GM19240 (cell line): ENCODE data around the gene DNMT3A.

Experiments used
- DNase-seq: peaks from one replicate; pipeline ENCODE4 v3.0.0; 2011; ENCODE audit warnings: low spot score; ENCODE audit not compliant: insufficient read length

Gene DNMT3A

DNA sequence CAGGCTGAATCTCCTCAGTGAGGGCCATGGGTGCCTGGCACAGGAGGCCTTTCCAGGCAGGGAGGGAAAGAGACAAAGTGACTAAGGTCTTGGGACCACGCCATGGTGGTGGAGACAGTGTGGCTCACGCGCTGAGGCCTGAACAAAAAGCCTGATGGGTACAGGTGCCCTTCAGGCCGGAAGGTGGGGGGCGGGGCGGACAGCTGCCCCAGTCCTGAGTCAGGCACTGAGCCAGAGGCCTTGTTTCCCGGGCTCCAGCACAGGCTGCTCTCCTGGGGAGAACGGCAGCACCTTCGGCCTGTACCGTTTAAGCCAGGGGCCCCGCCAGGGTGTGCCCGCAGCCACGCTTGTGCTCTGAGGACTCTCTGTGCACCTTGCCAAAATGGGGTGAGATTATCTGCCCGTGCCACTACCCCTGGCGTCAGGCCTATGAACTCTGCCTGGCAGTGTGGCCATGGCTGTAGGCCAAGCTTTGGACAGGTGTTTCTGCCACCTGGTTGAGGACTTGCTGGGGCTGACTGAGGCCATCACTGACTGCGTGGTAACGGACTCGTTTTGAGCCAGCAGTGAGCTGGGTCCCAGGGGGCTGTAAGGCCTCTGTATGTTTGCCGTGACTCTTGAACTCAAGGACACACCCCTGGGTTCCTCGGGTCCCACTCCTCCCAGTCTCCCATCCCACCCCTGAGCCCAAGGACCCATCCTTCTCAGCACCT, 31.7 kb upstream of the DNMT3A start:
- DNase-seq = no peak

DNA sequence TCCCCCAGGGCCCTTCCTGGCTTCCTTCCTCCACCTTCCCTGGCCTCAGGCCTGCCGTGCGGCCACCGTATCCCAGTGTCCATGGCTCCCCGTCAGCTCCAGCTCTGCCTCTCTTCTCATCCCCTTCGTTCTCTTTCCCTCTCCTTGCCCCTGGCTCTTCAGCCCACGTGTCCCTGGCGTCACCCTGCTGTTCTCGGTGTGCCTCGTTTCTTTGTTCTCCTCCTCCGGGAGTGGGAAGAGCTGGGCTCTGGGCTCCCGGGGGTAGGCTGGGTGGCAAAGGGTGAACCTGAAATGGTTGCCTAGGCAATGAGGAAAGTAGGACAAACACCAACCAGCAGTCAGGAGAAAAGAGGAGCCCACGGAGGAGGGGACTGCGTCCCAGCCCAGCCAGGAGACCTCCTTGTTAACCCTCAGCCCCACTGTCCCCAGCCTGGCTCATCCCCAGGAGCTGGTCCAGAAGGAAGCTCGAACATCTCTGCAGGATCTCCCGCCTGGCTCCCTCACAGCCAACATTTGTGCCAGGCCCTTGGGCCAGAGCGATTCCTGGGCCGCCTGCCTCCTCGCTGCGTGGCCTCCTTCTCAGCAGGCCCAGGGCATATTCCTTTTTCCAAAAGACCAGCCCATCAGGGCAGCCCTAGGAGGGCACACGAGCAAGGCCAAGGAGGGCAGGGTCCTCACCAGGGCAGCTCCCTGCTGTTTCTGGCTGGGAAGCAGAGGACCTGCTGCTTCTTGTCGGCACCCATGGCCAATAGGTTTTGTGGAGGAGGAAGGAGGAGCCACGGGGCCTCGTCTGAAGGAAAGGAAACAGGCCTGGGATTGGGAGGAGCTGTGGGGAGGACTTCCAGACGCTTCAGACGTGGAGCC, 30.9 kb upstream of the DNMT3A start:
- no peak for DNase-seq

DNA sequence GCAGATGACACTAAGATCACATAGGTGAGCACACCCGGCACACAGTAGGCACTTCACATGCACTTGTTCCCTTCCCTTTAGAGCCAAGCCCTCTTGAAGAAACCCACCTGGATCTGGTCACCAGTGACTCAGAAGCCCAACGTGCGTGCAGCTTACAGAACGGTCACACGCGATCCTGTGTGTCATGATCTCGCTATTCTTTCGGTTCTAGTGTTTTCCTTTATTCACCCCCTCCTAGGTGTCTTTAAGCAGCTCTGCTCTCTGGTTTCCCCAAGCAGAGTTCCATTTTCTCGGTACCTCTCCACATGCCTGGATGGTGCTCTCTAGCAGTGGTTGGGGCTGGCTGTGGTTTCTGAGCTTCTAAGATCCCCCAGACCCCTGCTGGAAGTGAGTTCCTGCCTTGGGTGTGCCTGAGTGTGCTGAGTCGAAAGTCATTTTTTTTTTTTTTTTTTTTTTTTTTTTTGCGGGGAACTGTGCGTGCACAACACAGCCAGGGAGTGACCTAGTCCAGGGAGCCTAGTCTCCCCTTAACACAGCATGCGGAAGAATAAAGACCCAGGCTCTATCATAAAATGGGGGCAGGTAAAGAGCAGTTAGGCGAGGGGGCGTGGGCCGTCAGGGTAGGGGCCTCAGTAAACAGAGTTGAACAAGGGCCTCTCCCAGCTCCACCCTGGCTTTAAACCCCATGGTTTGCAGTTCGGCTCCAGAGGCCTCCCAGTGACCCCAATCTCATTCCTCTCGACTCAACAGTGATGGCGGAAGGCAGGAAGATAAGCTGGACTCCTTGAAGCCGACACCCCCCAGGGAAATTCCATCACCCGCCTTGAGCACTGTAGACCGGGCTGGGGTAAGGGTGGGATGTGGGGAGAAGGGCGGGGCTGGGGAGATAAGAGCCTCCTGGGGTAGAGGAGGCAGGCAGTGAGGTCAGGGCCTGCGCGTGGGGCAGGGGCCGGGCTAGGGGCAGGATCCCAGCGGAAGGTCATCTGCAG, 29.8 kb upstream of the DNMT3A start:
- no peak for DNase-seq

DNA sequence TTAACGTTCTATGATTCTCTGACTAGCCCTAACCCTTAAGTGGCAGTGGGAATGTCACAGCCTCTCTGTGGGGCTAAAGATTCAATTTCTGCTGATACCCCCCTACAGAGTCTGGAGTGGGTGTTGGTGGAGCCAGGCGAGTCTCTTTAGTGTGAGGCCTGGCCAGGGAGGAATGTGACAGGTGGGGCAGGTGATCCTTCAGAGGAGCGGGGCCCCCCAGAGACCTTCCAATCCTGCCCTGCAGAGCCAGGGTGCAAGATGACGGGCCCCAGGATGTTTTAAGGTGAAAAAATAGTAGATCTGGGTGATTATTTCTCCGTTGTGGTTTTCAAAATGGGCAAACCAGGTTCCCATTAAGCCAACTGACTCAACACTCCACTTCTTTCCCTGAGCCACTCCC, 28.2 kb upstream of the DNMT3A start:
- no peak for DNase-seq

DNA sequence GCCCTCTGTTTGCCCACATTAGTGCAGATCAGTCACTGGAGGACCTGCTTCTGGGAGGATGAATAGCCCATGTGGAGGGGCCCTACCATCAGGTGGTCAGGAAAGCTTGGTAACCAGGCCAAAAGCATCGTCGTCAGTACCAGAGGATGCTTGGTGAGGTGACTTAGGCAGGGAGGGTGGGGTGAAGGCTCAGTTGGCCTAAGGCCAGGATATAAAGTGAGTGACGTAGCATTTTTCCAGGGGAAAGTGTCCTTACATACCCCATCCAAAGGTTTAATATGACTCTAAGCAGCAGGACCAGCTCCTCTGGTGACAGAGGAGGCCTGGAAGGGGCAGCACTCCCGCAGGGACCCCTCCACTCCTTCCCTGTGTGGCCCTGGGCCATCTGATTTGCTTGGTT, 27.7 kb upstream of the DNMT3A start:
- DNase-seq = no peak

DNA sequence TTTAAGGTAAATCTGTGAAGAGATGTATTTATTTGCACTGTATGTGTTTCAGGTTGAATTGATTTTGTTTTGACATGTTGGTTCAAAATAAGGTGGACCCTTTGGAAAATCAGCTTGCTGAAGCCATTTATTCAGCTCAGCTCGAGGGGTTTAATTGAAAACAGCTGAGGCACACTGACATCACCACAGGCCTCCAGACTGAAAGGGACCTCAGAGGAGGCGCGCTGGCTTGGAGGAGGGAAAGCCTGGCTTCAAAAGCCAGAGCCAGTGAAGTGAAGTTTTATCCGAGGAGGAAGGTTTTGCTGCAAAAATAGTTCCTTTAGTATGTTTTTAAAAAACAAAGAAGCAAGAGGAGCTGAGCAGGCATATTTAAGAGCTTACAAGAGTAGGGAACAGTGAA, 26.9 kb upstream of the DNMT3A start:
- DNase-seq = no peak

DNA sequence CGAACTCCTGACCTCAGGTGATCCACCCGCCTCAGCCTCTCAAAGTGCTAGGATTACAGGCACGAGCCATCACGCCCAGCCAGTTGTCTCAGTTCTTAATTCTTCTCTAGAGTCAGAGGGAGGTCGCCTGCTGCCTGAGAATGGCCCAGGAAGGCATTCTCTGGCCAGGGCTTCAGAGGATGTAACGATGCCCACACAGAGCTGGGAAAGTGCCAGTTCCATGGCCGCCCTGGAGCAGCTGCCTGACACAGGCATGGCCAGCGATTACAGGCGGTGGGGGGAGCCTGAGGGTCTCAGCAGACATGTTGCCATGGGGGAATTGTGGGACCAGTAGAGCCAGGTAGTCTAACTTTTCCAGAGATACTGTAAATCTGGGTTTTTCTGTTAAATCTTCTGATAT, 25.6 kb upstream of the DNMT3A start:
- DNase-seq = no peak

DNA sequence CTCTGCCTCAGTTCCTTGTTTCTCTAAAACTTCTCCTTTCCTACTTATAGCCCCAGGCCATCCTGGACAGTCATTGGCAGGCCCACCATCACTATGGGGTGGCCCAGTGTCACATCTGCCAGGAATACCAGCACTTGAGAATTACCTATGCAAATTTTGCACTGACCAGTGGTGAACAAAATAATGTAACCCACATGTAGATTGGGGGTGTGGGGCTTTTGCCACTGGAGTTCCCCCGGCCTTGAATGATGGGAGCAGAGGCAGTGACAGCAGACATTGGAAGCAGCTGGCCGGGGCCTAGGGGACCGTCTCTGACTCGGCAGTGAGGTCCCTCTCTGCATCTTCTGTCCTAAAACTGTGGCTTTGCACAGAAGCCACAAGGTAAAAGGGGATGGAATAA, 24.9 kb upstream of the DNMT3A start:
- DNase-seq = no peak

DNA sequence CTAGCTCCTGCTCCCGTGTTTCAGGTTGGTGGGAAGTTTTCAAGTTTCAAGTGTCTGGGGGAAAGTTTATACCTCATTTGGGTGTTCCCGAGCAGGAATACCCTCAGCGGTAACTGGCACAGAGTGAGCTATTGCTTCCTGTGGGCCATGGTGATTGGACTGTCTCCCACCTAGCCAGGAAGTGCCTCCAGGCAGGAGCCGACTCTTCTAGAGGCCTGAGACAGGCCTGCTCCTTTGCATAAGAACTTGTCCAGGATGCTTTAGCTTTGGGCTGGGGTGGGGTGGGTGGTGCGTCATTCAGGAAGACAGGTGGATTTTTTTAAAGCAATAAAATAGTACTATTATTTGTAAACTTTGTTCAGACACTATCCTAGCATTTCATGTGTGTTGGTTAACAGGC, 23.5 kb upstream of the DNMT3A start:
- DNase-seq = no peak

DNA sequence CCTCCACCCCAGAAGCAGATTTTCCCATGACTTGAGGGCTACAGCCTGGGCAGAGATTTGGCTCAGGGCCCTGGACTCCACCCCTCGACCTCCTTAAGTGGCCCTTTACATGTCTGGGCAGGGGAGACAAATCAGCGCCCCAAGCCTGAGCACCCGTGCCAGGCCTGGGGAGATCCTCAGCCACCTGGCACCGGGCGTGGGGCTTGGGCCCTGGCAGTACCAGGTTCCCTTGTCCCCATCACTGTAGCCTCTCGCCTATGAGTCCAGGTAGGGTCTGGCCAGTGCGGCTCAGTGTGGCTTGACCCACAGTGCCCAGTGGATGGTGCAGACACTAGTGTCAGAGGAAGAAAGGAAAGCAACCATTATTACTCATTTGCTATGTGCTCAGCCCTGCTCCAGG, 22.0 kb upstream of the DNMT3A start:
- no peak for DNase-seq

DNA sequence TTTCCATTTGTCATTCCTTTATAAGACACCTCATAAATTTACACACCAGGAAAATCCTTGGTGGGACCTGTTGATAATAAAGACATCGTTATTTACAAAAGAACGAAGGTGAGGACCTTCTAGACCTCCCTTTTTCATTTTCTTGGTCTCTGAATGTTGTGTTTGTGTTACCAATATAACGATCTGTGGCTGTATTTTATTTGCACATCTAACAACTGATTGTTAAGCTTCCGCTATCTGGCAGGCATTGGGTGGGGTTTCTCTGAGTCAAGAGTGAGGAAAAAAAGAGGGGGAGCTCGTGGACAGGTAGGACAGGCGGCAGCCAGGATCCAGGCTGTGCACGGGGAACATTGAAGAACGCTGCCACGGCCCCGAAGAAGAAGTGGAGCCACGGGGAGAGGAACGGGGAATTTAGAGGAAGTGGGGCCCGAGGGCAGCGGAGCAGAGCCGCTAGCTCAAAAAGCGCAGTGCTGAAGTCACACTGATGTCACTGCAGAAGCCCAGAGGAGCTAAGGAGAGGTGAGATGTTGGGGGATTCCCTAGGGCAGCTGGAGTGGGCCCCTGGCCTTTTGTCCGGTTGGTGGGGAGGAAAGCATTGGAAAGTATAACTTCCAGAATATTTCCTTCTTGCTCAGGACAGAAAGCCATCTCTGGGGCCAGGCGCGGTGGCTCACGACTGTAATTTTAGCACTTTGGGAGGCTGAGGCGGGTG, 20.9 kb upstream of the DNMT3A start:
- peak; percentile 89 for DNase-seq

DNA sequence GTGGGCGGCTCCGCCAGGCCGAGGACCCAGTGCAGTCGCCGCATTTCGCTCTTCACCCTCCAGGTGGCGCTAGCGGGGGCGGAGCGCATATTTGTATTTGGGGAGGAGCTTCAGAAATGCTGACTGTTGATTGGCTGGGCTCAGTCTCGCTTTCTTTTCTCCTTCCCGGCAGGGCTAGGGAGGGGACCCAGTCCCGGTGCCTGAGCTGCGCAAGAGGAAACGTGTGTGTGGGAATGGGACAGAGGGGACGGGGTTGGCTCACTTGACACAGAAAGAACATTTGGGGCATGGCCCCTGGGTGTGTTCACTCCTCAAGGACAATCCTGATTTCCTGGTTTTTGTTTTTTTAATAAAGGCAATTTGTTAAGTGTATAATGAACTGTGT, 20.3 kb upstream of the DNMT3A start:
- DNase-seq = peak; percentile 71

DNA sequence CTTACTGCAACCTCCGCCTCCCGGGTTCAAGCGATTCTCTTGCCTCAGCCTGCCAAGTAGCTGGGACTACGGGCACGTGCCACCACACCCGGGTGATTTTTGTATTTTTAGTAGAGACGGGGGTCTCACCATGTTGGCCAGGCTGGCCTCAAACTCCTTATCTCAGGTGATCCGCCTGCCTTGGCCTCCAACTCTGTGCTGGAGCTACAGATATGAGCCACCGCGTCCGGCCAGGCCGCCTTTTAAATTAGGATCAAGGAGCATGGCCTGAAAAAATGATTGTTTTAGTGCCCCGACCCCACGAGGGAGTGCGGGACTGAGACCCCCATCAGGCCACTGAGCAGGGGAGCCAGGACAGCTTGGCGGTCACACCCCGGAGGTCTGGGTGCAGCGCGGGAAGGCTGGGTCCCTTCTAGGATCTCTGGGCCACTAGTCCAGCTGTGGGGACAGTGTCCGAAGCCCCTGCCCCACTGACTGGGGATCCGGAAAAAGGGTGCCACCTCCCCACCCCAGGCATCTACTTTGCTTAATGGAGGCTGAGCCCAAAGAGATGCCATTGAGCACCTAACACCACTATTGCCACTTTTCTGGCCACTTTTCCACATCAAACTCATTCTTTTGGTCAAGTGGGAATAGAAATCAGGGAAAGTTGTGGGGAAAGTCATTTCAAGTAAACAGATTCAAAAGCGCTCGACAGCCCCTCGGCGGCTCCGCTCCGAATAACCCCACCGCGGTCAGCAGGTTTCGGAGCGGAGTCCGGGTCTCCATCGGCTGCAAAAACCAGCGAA, 19.7 kb upstream of the DNMT3A start:
- DNase-seq = no peak

DNA sequence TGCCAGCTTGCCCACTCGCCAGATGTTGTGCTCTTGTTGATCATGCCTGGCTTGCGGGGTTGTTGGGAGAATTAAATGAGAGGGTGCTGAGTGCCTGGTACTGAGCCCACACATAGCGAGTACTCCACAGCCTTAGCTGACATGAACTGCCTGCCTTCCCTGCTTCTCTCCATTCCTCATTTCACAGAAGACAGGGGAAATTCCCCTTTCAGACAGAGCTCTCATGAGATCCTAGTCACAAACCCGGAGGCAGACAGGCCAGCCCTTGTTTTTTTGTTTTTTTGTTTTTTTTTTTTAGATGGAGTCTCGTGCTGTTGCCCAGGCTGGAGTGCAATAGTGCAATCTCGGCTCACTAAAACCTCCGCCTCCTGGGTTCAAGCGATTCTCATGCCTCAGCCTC, 17.1 kb upstream of the DNMT3A start:
- DNase-seq = no peak

DNA sequence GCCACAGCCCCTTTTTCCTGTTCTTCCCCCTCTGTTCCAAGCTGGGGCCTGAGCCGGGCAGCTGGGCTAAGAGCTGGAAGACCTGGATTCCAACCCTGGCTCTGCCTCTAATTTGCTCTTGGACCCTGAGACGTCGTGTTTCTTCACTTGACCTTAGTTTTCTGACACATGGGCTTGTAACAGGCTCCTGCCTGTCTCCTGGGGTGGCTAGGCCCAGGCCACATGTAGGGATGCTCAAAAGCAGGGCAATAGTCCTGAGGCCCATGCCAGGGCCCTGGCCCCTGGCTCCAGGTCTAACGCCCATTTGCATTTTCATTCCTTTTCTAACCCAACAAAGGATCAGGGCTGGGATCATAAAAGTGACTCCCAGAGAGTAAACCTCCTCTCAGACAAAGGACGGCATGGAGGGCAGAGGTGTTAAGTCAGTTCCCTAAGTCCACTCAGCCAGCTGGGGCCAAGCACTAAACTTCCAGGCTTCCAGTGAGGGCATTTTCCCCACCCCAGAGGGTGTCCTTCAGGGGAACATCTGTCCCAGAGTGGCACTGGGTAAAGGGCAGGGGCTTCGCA, 16.6 kb upstream of the DNMT3A start:
- no peak for DNase-seq

DNA sequence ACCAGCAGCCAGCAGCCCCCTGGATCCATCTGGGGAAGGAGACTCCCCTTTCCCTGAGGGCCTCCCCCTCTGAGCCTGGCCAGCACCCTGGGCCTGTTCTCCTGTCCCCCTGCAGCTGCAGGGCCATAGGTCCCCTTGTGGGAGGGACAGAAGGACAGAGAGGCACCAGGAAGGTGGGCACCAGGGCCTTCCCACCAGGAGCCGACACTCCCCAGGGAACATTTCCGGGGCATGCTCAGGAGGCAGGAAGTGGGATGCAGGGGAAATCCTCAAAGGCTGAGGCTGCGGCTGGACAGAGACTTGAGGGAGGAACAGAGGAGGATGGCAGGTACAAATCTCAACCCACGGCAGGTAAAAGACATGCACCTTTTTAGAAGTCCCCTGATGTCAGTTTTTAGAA, 14.4 kb upstream of the DNMT3A start:
- DNase-seq = no peak

DNA sequence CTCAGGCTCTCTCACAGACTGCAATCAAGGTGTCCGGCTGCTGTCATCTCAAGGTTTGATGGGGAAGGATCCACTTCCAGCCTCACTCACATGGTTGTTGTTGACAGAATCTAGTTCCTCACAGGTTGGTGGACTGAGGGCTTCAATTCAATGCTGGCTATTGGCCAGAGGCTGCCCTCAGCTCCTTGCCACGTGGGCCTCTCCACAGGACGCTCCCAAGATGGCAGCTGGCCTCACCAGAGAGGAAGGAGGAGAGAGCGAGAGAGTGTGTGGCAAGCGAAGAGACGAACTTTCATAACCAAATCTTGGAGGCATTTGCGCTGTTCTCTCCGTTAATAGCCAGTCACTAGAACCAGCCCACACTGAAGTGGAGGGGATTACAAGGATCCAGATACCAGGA, 13.5 kb upstream of the DNMT3A start:
- DNase-seq = no peak

DNA sequence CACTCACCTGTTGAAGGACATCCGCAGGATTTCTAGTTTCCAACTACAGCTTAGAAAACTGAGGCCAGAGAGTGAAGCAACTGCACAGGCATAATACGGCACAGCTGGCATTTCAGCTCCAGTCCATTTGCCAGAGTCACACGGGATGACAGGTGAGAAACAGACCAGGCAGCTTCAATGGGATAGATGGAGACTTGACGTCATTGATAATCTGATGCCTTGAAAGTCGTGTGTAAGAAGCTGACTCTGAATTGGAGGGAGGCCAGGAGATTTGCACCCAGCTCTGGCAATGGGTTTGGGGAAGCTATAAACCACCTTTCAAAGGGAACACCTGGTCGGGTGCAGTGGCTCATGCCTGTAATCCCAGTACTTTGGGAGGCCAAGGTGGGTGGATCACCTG, 12.4 kb upstream of the DNMT3A start:
- no peak for DNase-seq

DNA sequence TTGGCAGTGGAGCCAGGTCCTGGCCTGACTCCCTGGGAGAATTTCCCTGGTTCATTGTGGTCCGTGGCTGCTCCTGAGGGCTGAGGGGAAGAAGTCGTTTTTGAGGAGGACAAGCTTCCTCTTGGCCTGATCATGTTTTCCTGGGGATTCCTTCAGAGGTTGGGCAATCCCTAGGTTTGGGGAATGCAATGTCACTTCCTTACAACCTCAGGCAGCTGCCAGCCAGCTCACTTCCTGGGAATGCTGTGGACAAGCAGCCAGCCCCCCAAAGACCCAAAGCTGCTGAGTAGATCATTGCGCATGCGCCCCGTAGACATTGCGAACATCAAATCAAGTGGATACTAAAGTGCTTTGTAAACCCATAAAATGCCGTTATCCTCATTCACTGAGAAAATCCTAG, 7.7 kb upstream of the DNMT3A start:
- no peak for DNase-seq

DNA sequence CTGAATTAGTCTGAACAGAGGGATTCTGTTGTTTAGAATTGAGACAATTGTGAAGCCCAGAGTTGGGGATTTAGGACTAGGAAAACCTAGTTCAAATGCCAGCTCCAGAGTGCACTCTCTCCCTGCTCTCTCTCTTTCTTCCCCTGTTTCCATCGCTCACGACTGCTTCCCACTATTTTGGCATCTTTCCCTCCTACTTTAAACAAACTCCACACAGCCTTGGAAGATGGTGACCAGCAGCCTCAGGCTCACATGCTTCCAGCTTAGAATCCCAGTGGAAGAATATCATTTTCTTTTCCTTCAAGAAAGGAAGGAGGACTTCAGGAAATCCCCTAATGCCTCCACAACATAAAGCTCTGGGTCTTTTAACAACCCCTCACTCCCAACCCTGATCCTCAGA, 6.1 kb upstream of the DNMT3A start:
- DNase-seq = no peak
